AG04449 (cell line): ENCODE data around the gene NRG2.

Experiments
- CTCF ChIA-PET: fragments of 350-600 bp; formaldehyde crosslinking; extraction: SDS; loops from one replicate; lab custom pipeline; 2021; ENCODE audit warnings: antibody characterized with exemption; lab: Yijun Ruan, JAX
- POLR2A ChIA-PET: fragments of 400-600, 350-600 bp; formaldehyde crosslinking; extraction: SDS; loops from one replicate; lab custom pipeline; 2020; ENCODE audit warnings: antibody characterized with exemption, inconsistent platforms; lab: Yijun Ruan, JAX
- DNase-seq: peaks from one replicate; pipeline ENCODE4 v3.0.0-alpha.2; 2010; ENCODE audit warnings: low read depth, low spot score
- H3K4me3 ChIP-seq: 2 replicates; pipeline ENCODE4 v1.5.1; 2011; ENCODE audit warnings: low read depth, mild to moderate bottlenecking, control low read depth, low read length
- TF ChIP-seq, protein P1 (sequence below): IDR thresholded peaks from one replicate; pipeline ENCODE4 v1.5.1; 2011; ENCODE audit warnings: mild to moderate bottlenecking, moderate library complexity, low read length, control low read depth, inconsistent platforms; ENCODE audit not compliant: insufficient read depth; ENCODE audit errors: missing control alignments

NRG2 gene

DNA sequence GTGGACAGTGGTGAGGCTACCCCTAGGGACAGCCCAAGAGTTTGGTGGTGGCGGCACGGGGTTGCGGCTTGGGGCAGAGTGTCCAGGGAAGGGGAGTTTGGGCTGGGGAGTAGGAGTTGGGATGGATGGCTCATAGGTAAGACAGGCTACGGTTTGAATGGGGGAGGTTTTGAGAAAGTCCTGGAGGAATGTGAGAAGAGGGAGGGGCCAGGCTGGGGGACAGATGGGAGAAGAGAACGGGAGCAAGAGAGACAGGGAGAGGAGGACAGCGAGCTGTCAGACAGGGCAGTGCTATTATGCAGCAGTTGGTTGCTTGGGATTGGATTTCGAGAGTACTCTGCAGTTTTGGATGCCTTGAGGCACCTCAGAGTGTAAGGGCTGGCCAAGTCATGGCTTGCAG lies 223.0 kb downstream of the NRG2 start:
- TF ChIP-seq, protein P1, sequence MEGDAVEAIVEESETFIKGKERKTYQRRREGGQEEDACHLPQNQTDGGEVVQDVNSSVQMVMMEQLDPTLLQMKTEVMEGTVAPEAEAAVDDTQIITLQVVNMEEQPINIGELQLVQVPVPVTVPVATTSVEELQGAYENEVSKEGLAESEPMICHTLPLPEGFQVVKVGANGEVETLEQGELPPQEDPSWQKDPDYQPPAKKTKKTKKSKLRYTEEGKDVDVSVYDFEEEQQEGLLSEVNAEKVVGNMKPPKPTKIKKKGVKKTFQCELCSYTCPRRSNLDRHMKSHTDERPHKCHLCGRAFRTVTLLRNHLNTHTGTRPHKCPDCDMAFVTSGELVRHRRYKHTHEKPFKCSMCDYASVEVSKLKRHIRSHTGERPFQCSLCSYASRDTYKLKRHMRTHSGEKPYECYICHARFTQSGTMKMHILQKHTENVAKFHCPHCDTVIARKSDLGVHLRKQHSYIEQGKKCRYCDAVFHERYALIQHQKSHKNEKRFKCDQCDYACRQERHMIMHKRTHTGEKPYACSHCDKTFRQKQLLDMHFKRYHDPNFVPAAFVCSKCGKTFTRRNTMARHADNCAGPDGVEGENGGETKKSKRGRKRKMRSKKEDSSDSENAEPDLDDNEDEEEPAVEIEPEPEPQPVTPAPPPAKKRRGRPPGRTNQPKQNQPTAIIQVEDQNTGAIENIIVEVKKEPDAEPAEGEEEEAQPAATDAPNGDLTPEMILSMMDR = no peak
- ChIA-PET POLR2A (no interaction called here), CTCF (no interaction called here)
- no peak for DNase-seq
- no peak overlapping the region for H3K4me3 ChIP-seq

DNA sequence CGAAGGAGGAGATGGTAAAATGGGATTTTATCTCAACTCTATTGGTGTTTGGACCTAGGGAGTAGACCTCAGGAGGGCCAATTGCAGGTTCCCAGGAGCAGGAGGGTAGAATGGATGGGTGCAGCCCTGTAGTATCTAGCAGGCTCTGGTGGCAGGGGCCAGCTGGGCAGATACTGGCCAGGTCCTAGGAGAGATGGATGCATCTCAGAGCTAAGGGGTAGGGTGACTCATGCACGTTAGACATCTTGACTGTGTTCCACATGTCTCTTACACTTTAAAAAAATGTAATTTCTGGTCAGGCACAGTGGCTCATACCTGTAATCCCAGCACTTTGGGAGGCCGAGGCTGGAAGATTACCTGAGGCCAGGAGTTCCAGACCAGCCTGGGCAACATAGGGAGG lies 225.1 kb downstream of the NRG2 start:
- no peak overlapping the region for H3K4me3 ChIP-seq
- TF ChIP-seq, protein P1 = no peak
- ChIA-PET POLR2A (no interaction called here), CTCF (no interaction called here)
- DNase-seq = no peak

DNA sequence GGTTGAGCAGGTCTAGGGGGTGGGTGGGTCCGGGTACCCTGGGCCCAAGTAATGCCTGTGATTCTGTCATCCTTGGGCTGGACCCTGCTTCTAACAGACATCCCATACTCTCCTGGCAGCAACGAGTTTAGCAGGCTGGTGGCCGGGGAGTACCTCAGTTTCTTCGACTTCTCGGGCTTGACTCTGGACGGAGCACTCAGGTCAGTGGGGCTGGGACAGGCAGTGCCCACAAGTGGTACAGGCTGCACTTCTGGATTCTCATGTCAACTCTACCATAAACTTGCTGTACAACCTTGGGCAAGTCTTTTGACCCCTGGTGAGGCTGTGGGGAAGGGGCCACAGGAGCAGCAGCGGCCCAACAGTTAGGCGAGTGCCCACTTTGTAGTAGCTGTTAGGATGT lies 225.7 kb downstream of the NRG2 start:
- POLR2A ChIA-PET = no interaction called here
- CTCF ChIA-PET = interaction anchor here (1.7 kb wide), 1 partner anchor 30 kb away, joined by 8 read pairs; no protein-coding TSS in a partner anchor
- no peak for DNase-seq
- no peak overlapping the region for H3K4me3 ChIP-seq
- TF ChIP-seq, protein P1 = no peak

DNA sequence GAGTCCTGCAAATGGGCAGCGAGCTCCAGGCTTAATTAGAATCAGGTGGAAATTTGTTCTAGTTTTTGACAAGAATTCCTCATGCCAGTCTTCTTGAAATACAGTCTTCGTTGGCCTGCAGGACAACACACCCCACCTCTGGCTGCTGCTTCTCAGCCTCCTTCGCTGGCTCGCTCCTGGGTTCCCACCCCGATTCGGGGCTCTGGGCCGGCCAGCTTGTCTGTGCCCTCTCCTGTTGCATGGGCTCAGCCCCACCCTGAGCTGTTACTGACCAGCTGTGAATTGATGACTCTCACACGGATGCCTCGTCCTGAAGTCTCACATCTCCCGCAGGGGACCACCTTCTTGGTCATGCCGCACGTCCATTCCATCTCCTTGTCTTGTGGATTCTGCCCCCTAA lies 226.5 kb downstream of the NRG2 start:
- CTCF ChIA-PET = interaction anchor here (1.7 kb wide), 1 partner anchor 30 kb away, joined by 8 read pairs; no protein-coding TSS in a partner anchor
- TF ChIP-seq, protein P1 = no peak
- H3K4me3 ChIP-seq = no peak overlapping the region
- no peak for DNase-seq
- POLR2A ChIA-PET = no interaction called here

DNA sequence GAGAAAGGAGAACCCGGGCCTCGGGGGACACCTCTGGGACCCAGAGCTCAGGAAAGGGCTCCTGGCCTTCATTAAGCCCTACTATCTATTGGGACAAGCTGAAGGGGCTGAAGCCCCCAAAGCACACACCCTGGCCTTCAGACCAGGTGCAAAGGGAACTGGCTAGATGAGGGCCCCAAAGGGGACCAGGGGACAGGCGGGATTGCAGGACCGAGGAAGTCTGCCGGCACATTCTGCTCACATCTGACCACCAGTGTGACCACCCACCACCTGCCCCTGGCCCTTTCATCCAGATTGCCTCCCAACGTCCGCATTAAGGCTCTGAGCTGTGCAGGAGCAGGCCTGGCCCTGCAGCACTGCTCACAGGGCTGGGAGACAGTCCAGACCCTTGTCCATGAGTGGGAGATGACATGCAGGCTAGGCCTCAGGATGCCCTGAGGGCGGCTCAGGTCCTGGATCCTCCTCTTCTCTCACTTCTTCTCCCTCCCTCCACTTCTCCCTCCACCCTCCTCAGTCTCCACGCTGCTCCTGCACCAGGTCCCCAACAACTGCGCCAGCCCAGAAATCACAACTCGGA lies 228.3 kb downstream of the NRG2 start:
- ChIA-PET POLR2A (no interaction called here), CTCF (interaction anchor here (1.4 to 1.5 kb wide), 2 partner anchors 26 to 52 kb away, joined by 3 to 6 read pairs; no protein-coding TSS in a partner anchor)
- H3K4me3 ChIP-seq = no peak overlapping the region
- TF ChIP-seq, protein P1 = no peak
- DNase-seq = no peak

DNA sequence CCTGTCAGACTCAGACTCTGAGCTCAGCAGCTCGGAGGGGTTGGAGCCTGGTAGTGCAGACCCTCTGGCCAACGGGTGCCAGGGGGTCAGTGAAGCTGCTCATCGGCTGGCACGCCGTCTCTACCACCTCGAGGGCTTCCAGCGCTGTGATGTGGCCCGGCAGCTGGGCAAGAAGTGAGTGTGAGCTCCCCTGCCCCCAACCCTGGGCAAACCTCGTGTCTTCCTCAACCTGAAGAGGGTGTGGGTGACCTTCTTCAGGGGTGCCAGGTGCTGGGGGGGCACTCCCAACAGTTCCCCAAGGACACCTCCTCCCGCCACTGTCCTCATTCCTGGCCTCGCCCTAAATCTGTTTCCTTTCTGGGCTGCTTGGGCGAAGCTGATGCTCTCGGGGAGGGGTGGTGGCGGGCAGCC lies 228.9 kb downstream of the NRG2 start:
- DNase-seq = no peak
- H3K4me3 ChIP-seq = no peak overlapping the region
- CTCF ChIA-PET = interaction anchor here (0.8 to 1.5 kb wide), 3 partner anchors 25 to 155 kb away, joined by 3 to 6 read pairs (median 3); no protein-coding TSS in a partner anchor
- POLR2A ChIA-PET = no interaction called here
- TF ChIP-seq, protein P1 = no peak
